K562 (cell line): ENCODE results near the gene XPNPEP1. TPM values are rescaled to one million over a fixed set of nuclear protein-coding genes. Genes with fewer than 3 reads are reported as not detected.

Experiments used
- DPF2 ChIP-seq: fragments of 450-650 bp; IDR thresholded peaks from 2 replicates; pipeline ENCODE4 v1.6.1; 2016
- HLTF ChIP-seq: fragments of 450-650 bp; IDR thresholded peaks from 2 replicates; pipeline ENCODE4 v1.6.1; 2016
- JUNB ChIP-seq: fragments of 450-650 bp; formaldehyde crosslinking; conservative IDR thresholded peaks from 2 replicates; pipeline ENCODE4 v1.4.0; 2020; ENCODE audit warnings: mild to moderate bottlenecking
- ZBTB49 ChIP-seq: sonication (generic); formaldehyde crosslinking; IDR thresholded peaks from 2 replicates; pipeline ENCODE4 v1.8.0; 2022; ENCODE audit warnings: missing genetic modification reagents, mild to moderate bottlenecking, borderline replicate concordance
- polyA plus RNA-seq, 8 experiments: library from polyadenylated mRNA; depleted of rRNA in 4 of 8; stranded (reverse) in 5 of 8; unstranded in 3 of 8; fragments of >200 nt; fragmentation: Nextera tagmentation in 2 of 8; fragmentation: Illumina TruSeq in 1 of 8; extraction: Ambion mirVana in 2 of 8; extraction: Trizol in 1 of 8; gene quantifications; 2 replicates each; pipeline versions ENCODE4 v1.2.1 to v1.2.3, GENCODE V29; 2011 to 2014; ENCODE audit warnings: inconsistent platforms in 1 of 8, missing spikeins in 1 of 8
- total RNA-seq, 7 experiments: library from RNA; depleted of rRNA in 6 of 7; stranded (reverse); fragments of >200 nt in 6 of 7; fragmentation: Illumina TruSeq in 2 of 7; extraction: Trizol in 2 of 7; gene quantifications; 2 replicates each; pipeline versions ENCODE4 v1.2.1 to v1.2.3, GENCODE V29; 2011 to 2021; ENCODE audit warnings: low replicate concordance in 1 of 7
- TF ChIP-seq, protein P1 (sequence below): fragments of 450-650 bp; IDR thresholded peaks from 2 replicates; pipeline ENCODE4 v1.6.1; 2016; ENCODE audit warnings: low read depth

The XPNPEP1 gene
- total and polyA plus RNA-seq, 9 of the 15 experiments (the other 6 are each of a cell fraction or from before 2014, with no cell fraction given): 24.2 to 93.5 (median 40.1) TPM

- TF ChIP-seq, protein P1, sequence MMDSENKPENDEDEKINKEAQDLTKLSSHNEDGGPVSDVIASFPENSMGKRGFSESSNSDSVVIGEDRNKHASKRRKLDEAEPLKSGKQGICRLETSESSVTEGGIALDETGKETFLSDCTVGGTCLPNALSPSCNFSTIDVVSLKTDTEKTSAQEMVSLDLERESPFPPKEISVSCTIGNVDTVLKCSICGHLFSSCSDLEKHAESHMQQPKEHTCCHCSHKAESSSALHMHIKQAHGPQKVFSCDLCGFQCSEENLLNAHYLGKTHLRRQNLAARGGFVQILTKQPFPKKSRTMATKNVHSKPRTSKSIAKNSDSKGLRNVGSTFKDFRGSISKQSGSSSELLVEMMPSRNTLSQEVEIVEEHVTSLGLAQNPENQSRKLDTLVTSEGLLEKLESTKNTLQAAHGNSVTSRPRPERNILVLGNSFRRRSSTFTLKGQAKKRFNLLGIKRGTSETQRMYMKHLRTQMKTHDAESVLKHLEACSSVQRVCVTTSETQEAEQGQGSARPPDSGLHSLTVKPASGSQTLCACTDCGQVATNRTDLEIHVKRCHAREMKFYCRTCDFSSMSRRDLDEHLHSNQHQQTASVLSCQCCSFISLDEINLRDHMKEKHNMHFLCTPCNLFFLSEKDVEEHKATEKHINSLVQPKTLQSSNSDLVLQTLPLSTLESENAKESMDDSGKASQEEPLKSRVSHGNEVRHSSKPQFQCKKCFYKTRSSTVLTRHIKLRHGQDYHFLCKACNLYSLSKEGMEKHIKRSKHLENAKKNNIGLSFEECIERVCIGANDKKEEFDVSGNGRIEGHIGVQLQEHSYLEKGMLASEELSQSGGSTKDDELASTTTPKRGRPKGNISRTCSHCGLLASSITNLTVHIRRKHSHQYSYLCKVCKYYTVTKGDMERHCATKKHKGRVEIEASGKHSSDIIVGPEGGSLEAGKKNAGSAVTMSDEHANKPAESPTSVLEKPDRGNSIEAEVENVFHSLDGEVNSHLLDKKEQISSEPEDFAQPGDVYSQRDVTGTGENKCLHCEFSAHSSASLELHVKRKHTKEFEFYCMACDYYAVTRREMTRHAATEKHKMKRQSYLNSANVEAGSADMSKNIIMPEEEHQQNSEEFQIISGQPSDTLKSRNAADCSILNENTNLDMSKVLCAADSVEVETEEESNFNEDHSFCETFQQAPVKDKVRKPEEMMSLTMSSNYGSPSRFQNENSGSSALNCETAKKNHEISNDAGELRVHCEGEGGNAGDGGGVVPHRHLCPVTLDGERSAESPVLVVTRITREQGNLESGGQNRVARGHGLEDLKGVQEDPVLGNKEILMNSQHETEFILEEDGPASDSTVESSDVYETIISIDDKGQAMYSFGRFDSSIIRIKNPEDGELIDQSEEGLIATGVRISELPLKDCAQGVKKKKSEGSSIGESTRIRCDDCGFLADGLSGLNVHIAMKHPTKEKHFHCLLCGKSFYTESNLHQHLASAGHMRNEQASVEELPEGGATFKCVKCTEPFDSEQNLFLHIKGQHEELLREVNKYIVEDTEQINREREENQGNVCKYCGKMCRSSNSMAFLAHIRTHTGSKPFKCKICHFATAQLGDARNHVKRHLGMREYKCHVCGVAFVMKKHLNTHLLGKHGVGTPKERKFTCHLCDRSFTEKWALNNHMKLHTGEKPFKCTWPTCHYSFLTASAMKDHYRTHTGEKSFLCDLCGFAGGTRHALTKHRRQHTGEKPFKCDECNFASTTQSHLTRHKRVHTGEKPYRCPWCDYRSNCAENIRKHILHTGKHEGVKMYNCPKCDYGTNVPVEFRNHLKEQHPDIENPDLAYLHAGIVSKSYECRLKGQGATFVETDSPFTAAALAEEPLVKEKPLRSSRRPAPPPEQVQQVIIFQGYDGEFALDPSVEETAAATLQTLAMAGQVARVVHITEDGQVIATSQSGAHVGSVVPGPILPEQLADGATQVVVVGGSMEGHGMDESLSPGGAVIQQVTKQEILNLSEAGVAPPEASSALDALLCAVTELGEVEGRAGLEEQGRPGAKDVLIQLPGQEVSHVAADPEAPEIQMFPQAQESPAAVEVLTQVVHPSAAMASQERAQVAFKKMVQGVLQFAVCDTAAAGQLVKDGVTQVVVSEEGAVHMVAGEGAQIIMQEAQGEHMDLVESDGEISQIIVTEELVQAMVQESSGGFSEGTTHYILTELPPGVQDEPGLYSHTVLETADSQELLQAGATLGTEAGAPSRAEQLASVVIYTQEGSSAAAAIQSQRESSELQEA: no peak
- TF ChIP-seq HLTF (no peak), JUNB (no peak), DPF2 (no peak), ZBTB49 (no peak)
These were observed 76.5 kb downstream of the XPNPEP1 start (continued) for GRCh38 chr10:109846832-109847231.
